Glomerular visceral epithelial cell (primary cell): Measurements from ENCODE around the gene COMMD4.
A peak's percentile ranks its signal among the peaks of the same experiment; 100 is the strongest.
"Not testable (repeated sequence)": the region's sequence is repeated elsewhere in the genome, so short reads cannot be mapped to it uniquely, and the experiment has no call there.

ENCODE experiments used
- DNase-seq: peaks from one replicate; pipeline ENCODE4 v3.0.0-alpha.2; 2016; ENCODE audit errors: extremely low spot score

The COMMD4 gene

DNA sequence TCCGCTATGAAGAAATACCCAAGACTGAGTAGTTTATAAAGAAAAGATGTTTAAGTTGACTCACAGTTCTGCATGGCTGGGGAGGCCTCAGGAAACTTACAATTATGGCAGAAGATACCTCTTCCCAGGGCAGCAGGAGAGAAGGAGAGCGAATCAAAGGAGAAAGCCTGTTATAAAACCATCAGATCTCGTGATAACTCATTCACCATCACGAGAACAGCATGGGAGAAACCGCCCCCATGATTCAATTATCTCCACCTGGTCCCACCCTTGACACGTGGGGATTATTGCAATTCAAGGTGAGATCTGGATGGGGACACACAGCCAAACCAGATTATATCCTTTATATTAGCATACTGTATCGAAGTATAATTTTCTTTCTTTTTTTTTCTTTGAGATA is 3.8 kb upstream of the COMMD4 start:
- DNase-seq = not testable (repeated sequence)

DNA sequence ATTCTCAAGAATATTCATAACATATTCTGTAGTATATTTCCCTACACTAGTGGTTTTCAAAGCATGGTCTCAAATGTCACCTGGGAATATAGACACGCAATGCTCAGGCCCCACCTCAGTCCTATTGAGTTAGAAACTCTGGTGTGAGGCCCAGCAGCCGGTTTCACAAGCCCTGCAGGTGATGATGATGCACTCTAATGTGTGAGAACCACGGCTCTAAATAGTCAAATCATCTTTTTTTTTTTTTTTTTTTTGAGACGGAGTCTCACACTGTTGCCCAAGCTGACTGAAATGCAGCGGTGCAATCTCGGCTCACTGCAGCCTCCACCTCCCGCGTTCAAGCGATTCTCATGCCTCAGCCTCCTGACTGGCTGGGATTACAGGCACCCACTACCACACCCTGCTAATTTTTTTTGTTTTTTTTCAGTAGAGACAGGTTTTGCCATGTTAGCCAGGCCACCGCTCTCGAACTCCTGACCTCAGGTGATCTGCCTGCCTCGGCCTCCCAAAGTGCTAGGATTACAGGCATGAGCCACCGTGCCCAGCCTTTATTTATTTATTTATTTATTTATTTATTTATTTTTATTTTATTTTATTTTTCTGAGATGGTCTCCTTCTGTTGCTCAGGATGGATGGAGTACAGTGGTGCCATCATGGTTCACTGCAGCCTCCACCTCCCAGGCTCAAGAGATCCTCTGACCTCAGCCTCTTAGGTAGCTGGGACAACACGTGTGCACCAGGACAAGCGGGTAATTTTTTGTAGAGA is 2.0 kb upstream of the COMMD4 start:
- not testable (repeated sequence) for DNase-seq

DNA sequence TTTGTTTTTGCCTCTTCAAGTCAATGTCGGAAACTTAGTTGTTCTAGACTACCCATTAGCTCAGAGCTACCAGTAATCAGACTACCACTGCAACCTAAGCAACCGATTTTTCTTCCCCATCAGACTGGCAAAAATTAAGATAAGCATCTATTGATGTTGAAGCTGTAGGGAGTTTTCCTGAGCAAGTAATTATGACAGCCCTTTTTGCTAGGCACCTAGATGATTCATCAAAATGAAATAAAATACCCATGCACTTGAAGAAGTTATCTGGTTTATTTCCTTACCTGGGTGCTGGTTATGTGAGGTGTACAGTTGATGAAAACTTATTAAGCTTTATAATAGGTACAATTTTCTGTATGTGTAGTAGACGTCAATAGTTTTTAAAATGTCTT is 554 bp upstream of the COMMD4 start:
- DNase-seq = no peak

DNA sequence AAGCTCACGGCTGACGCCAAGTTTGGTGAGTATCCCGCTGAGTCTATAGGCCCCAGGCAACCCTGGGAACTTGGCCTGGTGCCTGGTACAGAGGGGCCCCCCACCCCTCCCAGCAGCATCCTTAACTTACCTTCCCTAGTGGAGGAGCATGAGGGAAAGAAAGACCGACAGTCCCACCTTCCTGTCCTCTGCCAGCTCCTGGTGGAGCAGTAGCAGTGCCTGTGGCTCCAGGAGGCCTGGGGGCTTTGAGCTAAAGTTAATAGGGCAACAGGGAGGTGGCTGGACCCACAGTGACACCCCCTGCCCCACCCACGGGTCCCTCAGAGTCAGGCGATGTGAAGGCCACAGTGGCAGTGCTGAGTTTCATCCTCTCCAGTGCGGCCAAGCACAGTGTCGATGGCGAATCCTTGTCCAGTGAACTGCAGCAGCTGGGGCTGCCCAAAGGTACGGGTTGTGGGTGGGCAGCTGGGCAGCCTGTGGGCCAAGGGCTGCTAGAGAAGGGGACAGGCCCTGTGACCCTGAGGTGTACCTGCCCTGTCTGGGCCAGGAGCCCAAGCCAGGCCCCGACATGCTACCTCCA is 2.9 kb downstream of the COMMD4 start:
- no peak for DNase-seq

DNA sequence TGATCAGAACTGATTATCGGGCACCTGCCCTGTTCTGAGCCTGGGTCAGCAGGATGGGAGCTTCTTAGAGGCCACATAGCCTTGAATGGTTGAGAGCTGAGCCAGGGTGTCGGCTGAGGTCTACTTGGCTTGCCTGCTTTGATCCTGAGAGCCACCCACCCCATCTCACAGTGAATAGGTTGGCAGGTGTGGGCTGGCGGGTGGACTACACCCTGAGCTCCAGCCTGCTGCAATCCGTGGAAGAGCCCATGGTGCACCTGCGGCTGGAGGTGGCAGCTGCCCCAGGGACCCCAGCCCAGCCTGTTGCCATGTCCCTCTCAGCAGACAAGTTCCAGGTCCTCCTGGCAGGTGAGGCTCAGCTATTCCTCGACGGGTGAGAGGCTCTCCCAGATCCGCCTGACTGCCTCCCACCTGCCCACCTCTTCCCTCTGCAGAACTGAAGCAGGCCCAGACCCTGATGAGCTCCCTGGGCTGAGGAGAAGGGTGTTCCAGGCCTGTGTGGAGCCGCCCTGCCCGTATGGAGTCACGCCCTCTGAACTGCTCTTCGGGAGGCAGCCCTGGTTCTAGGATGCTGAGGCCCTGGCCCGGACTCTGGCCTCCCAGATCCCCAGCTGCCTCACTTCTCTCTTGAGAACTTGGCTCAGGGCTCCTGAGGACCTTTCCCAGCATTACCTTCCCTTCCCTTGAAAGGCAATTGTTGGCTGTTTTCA is 3.8 kb downstream of the COMMD4 start:
- no peak for DNase-seq

DNA sequence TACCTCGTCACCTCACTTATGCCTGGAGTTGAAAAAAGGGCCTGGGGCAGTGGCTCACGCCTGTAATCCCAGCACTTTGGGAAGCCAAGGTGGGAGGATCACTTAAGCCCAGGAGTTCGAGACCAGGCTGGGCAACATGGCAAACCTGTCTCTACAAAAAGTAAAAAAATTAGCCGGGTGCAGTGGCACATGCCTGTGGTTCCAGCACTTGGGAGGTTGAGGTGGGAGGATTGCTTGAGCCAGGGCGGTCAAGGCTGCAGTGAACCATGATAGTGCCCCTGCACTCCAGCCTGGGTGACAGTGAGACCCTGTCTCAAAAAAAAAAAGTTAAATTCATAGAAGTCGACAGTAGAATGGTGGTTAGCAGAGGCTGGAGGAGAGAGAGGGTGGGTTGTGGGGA is 6.4 kb downstream of the COMMD4 start:
- DNase-seq = no peak

DNA sequence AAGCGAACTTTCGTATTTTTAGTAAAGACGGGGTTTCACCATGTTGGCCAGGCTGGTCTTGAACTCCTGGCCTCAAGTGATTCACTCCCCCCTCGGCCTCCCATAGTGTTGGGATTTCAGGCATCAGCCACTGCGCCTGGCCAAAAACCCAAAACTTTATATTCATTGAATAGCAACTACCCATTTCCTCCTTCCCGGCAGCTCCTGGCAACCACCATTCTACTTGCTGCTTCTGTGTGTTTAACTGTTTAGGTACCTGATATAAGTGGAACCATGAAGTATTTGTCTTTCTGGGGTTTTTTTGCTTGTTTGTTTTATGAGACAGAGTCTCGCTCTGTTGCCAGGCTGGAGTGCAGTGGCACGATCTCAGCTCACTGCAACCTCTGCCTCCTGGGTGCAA is 8.1 kb downstream of the COMMD4 start:
- not testable (repeated sequence) for DNase-seq

DNA sequence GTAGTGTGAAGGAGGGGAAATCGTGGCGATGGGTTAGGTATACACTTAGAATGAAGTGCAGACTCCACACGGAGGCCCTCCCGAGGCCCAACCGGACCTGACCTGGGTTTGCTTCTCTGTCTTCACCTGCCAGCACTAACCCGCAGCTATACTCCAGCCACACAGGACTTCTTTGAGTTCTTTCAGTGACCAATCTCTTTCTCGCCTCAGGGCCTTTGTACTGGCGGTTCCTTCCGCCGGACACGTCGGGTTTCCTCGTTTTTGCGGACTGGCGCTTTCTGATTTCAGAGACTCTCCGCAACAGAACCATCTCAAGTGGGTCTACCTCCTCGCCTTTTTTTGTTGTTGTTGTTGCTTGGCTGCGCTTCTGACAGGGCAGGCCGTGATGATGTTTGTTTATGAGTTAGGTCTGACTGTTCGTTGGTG is 10.9 kb downstream of the COMMD4 start, which contains the start of gene NEIL1:
Gene NEIL1, plus strand, starts transcription at position 244 of the 426 bp plus-strand sequence. CDS start 1,867 bp downstream, outside the sequence.
- no peak for DNase-seq

DNA sequence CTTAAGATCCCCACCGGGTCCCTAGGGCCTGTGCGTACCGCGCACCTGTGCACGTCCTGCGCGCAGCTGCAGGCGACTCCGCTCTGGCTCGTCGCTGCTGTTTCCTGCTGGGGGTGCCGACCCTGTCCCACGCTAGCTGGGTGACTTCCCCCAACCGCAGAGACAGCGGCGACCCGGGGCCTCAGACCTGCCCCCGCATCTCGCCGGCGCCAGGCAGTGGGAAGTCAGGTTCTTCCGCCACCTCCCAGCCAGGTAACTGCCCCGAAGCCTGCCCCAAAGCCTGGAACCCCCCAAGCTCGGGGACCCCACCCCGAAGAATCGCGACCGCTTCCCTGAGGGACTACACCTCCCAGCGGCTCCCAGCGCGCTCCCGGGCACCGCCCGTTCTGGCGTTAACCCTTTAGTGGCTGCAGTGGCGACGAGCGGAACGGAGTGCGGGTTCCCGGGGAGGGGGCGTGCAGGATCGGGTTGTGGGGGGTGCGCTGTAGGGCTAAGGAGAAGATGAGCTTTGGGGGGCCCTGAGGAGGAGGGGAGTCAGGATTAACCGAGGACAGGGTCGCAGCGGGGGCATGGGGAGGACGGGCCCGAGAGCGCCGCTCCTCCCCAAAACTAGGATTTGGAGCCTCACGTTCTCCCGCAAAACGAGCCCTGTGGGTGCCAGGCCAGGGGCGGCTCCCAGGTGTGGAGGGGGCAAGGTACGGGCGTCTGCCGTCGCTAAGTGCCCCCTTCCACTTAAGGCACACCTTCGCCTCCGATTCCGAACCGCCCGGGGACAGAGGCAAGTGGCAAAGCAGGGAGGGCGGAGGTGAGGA is 11.6 kb downstream of the COMMD4 start:
- peak; percentile 29 for DNase-seq

DNA sequence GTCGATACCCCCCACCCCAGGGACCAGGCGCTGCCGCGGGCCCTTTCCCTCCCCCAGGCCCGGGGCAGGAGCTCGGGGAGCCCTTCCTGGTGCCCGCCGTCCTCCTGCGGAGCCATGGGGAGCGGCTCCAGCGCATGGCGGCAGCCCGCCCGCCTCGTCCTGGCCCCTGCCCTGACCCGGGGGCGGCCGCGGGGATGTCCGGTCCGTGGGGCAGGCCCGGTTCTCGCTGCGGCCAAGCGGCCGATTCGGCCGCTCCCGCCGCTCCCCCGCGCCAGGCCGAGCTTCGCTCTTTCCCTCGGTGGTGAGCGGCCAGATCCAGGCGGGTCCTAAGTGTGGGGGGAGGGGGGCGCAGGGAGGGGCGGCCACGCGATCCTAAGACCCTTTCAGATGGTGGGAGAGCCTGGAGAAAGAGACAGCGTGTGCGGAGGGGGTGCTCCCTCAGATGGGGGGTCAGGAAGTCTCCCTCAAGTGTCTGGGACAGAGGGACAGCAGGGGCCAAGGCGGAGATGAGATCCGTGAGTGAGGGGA is 12.2 kb downstream of the COMMD4 start:
- peak; percentile 25 for DNase-seq

DNA sequence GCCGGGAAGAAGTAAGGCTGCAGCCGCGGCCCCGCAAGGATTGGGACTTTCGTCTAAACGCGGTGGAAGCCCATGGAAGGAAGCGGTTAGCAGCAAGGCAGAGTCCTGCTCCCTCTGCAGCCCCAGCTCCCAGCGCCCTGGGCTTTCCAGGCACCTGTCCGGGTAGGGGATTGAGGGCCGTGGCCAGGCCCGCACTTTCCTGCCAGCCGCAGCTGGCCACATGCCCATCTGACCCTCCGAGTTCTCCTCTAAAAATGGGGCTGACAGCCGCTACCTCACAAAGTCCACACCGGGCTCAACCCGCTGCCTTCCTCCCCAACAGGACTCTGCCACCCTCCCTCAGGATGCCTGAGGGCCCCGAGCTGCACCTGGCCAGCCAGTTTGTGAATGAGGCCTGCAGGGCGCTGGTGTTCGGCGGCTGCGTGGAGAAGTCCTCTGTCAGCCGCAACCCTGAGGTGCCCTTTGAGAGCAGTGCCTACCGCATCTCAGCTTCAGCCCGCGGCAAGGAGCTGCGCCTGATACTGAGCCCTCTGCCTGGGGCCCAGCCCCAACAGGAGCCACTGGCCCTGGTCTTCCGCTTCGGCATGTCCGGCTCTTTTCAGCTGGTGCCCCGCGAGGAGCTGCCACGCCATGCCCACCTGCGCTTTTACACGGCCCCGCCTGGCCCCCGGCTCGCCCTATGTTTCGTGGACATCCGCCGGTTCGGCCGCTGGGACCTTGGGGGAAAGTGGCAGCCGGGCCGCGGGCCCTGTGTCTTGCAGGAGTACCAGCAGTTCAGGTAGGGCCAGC is 12.9 kb downstream of the COMMD4 start:
- no peak for DNase-seq

DNA sequence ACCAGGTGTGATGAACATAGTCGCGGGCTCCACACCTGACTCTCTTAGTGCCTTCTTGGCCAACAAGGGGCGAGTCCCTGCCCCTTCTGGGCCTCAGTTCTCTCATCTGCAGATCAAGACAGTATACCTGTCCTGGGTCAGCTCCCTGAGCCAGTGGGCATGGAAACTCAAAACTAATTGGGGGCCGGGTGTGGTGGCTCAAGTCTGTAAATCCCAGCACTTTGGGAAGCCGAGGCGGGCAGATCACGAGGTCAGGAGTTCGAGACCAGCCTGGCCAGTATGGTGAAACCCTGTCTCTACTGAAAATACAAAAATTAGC is 13.4 kb downstream of the COMMD4 start:
- not testable (repeated sequence) for DNase-seq

DNA sequence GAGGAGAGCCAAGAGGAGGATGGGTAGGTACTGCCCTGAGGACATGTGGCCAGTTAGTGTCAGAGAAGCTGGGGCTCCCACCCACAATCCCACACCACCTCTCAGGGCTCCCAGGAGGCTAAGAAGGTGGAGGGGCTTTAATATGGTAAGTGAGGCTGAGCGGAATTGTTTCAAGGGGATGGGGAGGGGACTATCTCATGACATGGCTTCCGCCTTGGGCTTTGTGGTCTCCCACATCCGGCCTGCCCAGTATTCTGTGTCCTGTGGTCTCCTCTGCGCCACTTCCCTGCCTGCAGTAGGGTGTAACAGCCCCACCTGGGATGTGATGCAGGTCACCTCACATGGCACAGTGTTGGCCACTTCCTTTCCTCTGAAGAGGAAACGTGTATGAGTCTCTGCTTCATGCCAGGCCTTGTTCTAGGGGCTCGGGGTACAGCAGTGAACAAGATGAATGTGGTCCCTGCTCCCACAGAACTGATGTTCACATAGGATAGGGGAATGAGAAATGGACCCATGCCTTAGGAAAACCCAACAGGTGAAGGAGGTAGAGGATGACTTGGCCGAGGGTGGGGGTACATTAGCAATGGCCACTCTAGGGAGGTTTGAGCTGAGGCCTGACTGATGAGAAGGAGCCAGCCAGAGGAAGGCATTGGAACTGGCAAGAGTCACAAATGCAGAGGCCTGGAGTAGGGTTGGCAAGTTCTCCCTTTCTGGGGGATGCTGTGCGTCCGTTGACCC is 14.2 kb downstream of the COMMD4 start:
- peak; percentile 47 for DNase-seq

DNA sequence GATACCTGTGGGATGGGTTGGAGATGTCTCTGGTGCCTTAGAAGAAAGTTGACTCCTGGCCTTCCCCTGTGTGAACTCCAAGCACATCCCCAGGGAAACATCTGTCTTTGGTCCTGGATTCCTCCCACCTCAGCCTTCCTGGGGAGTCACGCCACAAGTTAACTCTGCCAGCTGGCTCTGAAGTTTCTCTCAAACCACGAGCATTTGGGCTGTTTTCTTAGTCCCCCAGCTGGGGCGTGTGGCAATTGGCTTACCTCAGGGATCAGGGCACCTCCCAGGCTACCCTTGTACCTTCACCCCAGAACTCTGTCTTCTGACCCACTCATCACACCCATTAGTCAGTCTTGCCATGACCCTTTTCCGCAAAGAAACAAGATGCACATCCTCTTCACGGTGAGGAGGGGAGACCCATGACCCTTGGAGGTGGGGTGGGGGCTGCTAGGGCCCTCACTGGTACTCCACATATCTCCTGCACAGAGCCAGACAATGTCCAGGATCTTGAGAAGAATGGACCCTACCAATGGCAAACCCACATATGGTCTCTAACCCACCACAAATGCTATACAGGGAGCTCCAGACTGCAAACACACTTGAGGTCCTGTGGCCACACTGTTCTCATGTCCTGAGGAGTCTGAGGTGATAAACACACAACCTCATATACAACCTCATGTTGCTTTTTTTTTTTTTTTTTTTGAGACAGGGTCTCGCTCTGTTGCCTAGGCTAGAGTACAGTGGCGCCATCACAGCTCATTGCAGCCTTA is 14.9 kb downstream of the COMMD4 start:
- DNase-seq = peak; percentile 23

DNA sequence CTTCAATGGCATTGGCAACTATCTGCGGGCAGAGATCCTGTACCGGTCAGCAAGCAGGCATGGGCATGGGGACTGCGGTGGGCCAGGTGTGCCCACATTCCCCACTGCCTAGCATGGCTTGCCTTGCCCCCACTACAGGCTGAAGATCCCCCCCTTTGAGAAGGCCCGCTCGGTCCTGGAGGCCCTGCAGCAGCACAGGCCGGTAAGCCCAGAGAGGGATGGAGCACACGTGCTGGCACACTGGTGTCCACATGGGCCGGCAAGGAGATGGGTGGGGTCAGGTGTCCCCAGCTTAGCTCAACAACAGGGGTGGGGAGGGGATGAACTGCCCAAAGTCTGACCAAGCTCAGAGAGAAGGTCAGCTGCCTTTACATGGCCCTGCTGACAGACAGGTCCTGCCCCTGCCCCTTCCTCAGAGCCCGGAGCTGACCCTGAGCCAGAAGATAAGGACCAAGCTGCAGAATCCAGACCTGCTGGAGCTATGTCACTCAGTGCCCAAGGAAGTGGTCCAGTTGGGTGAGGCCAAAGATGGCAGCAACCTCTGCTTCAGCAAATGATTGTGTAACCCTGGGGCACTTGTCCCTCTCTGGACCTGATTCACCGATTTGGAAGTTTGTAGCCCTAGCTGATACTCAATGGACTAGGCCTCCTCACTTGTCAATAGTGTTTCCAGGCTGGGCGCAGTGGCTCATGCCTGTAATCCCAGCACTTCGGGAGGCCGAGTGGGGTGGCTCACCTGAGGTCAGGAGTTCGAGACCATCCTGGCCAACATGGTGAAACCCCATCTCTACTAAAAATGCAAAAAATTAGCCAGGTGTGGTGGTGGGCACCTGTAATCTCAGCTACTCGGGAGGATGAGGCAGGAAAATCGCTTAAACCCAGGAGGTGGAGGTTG is 16.6 kb downstream of the COMMD4 start:
- DNase-seq = no peak

DNA sequence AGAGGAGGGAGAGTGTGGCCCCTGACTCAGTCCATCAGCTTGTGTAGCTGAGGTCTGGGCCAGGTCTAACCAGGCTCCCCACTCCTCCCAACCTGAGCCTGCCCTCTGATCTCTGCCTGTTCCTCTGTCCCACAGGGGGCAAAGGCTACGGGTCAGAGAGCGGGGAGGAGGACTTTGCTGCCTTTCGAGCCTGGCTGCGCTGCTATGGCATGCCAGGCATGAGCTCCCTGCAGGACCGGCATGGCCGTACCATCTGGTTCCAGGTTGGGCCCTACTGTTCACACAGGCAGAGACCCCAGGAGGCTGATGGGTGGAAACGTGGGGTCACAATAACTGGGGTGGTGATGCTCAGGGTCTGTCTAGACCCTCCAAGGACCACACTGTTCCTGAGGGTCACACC is 17.7 kb downstream of the COMMD4 start:
- no peak for DNase-seq

DNA sequence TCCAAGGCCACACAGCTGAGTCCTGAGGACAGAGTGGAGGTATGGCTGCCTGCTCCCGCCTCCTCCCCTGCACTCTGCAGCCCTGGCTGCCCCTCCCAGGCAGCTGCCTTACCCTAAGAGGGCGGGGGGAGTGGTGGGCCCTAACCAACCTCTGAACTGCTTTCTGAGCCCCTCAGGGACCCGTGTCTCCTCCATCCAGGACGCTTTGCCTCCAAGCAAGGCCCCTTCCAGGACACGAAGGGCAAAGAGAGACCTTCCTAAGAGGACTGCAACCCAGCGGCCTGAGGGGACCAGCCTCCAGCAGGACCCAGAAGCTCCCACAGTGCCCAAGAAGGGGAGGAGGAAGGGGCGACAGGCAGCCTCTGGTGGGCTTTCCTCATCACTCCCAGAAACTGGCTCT is 18.6 kb downstream of the COMMD4 start:
- no peak for DNase-seq

DNA sequence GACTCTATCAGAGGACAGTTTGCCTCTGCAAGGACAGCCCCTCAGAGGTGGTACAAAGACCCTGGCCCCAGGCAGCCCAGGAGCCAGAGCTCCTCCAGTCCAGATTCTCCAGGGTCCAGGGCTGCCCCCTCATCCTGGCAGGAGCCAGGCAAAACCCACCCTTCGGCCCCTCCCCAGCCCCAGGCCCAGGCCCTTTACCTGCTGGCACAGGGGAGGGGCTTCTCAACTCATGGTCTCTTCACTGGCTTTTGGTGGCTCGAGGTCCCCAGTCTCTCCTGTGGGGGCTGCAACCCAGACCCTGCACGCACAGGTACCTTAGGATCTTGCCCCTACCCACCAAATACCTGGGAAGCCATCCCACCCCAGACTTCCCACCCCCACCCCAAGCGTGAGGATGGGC is 19.5 kb downstream of the COMMD4 start:
- no peak for DNase-seq

DNA sequence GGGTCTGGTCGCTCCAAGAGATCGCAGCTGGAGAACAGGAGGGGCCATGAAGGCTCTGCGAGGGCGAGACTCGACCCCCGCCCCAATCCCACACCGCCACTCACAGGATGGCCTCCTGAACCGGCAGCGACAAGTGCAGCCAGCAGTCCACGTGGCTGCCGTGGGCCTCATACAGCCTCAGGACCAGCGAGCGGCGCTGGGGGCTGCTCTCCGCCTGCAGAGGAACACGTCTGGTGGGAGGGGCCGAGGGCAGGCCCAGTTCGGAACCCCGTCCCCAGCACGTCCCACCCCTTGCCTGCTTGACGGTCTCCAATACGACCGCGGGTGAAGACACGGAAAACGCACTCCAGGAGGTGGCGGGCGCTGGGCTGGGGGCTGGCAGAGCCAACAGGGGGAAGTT is 20.1 kb downstream of the COMMD4 start:
- no peak for DNase-seq
